ENCODE results near the gene ASMT.
"Not testable (repeated sequence)": the region's sequence is repeated elsewhere in the genome, so short reads cannot be mapped to it uniquely, and the experiment has no call there.

The ASMT gene

DNA sequence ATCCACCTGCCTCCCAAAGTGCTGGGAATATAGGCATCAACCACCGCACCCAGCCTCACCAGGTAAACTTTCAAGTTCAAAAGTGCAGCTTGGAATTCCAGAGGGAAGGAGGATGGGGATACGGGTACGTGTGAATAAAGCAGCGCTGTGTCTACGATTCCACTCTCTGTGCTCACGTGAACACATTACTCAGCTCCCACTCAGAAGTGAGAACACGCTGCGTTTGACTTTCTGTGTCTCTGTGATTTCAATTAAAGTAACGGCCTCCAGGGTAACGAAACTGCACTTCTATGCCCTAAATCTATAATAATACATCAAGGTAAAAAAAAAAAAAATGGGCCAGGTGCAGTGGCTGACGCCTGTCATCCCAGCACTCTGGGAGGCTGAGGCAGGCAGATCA, 8.4 kb upstream of the ASMT start:
- Mint-ChIP-seq H3K27me3 (no peaks in the 10 kb centered on the region), H3K9me3 (no peaks in the 10 kb centered on the region), H3K27ac (no peak overlapping the region), H3K4me1 (ENCODE audit: low read depth) (no peaks in the 10 kb centered on the region), H3K36me3 (ENCODE audit: low read depth) (peaks cover 37% of the 10 kb centered on the region), H3K4me3 (no peak overlapping the region)
- no peak for DNase-seq

DNA sequence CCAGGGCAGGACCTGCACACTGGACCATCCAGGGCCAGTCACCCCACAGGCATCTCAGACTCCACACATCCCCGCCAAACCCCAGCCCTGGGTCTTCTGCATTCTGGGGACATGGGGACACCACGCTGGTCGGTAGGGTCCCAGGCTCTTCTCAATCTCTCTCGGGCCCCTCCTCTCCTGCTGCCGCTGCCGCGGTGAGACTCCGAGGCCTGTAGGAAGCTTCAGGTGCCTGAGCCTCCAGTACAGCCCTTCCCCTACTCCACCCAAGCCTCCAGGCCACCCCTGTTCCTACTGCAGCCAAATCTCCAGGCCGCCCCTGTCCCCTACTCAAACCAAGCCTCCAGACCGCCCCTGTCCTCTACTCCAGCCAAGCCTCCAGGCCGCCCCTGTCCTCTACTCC, 5.5 kb upstream of the ASMT start:
- Mint-ChIP-seq H3K4me1 (ENCODE audit: low read depth) (no peaks in the 10 kb centered on the region), H3K4me3 (no peak overlapping the region), H3K9me3 (no peaks in the 10 kb centered on the region), H3K36me3 (ENCODE audit: low read depth) (peaks cover 9% of the 10 kb centered on the region), H3K27me3 (no peaks in the 10 kb centered on the region), H3K27ac (peak overlapping the region; percentile 11)
- DNase-seq = no peak

DNA sequence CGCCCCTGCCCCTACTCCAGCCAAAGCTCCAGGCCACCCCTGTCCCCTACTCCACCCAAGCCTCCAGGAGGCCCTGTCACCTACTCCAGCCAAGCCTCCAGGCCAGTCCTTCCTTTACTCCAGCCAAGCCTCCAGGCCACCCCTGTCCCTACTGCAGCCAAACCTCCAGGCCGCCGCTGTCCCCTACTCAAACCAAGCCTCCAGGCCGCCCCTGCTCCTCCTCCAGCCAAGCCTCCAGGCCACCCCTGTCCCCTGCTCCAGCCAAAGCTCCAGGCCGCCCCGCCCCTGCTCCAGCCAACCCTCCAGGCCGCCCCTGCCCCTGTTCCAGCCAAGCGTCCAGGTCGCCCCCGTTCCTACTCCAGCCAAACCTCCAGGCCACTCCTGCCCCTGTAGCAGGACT, 5.1 kb upstream of the ASMT start:
- Mint-ChIP-seq H3K27ac (no peak overlapping the region), H3K4me3 (no peak overlapping the region), H3K36me3 (ENCODE audit: low read depth) (peaks cover 6% of the 10 kb centered on the region), H3K27me3 (no peaks in the 10 kb centered on the region), H3K9me3 (no peaks in the 10 kb centered on the region), H3K4me1 (ENCODE audit: low read depth) (no peaks in the 10 kb centered on the region)
- DNase-seq = no peak

DNA sequence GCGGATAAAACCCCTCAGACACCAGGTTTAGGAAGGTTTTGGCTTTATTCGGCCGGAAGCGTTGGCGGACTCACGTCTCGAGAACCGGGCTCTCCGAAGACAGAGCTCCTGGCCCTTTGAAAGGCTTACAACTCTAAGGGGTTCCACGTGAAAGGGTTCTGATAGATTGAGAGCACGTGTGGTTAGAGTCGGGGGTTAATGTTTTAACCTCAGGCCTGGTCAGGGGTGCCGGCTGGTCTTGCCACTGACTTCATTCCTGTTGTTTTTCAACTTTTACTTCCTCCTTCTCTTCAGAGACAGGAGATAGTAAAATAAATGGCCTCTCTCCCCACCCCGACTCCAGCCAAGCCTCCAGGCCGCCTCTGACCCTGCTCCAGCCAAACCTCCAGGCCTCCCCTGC, 4.7 kb upstream of the ASMT start:
- H3K27me3 Mint-ChIP-seq = no peaks in the 10 kb centered on the region
- H3K4me1 Mint-ChIP-seq (ENCODE audit: low read depth) = no peaks in the 10 kb centered on the region
- peaks cover 3% of the 10 kb centered on the region for H3K36me3 Mint-ChIP-seq (ENCODE audit: low read depth)
- H3K4me3 Mint-ChIP-seq = no peak overlapping the region
- DNase-seq = no peak
- no peak overlapping the region for H3K27ac Mint-ChIP-seq
- H3K9me3 Mint-ChIP-seq = no peaks in the 10 kb centered on the region

DNA sequence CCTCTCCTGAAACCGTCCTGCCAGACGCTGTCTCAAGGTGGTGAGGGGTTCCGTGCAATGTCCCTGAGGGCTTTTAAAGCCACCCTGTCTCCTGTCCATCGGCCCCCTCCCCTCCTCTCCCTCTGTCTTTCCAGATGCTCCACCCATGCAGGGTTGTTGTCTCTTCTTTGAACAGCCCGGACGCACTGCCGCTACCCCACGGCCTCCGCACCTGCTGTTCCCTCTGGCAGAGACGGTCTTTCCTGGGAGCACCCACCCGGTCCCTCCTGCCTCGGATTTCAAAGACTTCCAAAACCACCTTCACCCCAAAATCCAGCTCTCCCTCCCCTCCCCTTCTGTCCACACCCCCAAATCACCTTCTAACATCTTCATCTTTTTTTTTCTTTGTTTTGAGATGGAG, 4.1 kb upstream of the ASMT start:
- Mint-ChIP-seq H3K27ac (no peak overlapping the region), H3K4me3 (no peak overlapping the region), H3K36me3 (ENCODE audit: low read depth) (no peaks in the 10 kb centered on the region), H3K9me3 (no peaks in the 10 kb centered on the region), H3K27me3 (no peaks in the 10 kb centered on the region), H3K4me1 (ENCODE audit: low read depth) (no peaks in the 10 kb centered on the region)
- DNase-seq = no peak

DNA sequence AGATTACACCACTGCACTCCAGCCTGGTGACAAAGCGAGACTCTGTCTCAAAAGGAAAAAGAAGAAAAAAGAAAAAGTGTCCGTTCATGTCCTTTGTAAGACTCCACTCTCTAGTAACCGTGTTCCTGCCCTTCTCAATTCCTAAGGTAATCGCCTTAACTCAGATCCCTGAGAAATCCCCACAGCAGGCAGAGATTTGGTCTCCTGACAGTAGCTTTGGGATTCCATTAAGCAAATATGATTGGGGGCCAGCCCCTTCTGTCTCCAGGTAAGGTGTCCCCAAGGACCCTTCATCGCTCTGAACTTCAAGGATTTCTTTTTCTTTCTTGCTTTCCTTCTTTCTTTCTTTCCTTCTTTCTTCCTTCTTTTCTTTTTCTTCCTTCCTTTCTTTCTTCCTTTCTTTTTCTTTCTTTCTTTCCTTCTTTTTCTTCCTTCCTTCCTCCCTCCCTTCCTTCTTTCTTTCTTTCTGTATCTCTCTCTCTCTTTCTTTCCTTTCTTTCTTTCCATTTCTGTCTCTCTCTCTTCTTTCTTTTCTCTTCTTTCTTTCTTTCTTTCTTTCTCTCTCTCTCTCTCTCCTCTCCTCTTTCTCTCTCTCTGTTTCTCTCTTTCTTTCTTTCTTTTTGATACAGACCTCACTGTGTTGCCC, 2.1 kb upstream of the ASMT start:
- Mint-ChIP-seq H3K27me3 (no peaks in the 10 kb centered on the region), H3K4me3 (no peak overlapping the region), H3K27ac (no peak overlapping the region), H3K9me3 (no peaks in the 10 kb centered on the region), H3K4me1 (ENCODE audit: low read depth) (no peaks in the 10 kb centered on the region), H3K36me3 (ENCODE audit: low read depth) (no peaks in the 10 kb centered on the region)
- no peak for DNase-seq

DNA sequence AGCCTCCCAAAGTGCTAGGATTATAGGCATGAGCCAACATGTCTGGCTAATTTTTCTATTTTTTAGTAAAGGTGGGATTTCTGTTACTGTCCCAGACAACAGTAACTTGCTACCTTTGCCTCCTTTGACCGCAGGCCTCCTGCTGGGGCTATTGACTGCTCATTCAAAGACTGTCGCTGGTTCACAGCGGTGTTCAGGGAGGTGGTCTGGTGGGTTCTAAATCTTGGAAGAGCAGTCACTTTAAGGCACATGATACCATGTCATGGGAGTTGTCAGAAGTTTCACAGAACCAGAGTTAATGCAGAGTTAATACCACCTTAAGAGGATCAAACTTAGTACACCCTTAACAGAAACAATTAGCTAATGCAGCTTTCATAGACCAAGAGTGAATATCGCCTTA, 3.8 kb downstream of the ASMT start:
- Mint-ChIP-seq H3K27me3 (no peaks in the 10 kb centered on the region), H3K36me3 (ENCODE audit: low read depth) (no peaks in the 10 kb centered on the region), H3K4me1 (ENCODE audit: low read depth) (peaks cover 17% of the 10 kb centered on the region), H3K4me3 (no peak overlapping the region), H3K27ac (no peak overlapping the region), H3K9me3 (no peaks in the 10 kb centered on the region)
- DNase-seq = no peak

DNA sequence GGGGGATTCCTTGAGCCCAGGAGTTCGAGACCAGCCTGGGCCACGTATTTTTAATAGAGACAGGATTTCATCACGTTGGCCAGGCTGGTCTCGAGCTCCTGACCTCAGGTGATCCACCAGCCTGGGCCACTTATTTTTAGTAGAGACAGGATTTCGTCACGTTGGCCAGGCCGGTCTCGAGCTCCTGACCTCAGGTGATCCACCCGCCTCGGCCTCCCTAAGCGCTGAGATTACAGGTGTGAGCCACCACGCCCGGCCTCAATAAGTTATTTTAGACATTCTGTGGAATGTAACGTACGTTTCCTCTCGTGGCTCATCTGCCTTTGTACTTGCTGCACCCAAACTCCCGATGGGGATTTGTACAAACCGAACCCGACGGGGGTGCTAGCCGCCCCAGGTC, 8.8 kb downstream of the ASMT start:
- H3K27ac Mint-ChIP-seq = peak overlapping the region; percentile 59
- no peaks in the 10 kb centered on the region for H3K36me3 Mint-ChIP-seq (ENCODE audit: low read depth)
- H3K9me3 Mint-ChIP-seq = no peaks in the 10 kb centered on the region
- no peak for DNase-seq
- peaks cover 27% of the 10 kb centered on the region for H3K4me1 Mint-ChIP-seq (ENCODE audit: low read depth)
- H3K27me3 Mint-ChIP-seq = no peaks in the 10 kb centered on the region
- H3K4me3 Mint-ChIP-seq = no peak overlapping the region

DNA sequence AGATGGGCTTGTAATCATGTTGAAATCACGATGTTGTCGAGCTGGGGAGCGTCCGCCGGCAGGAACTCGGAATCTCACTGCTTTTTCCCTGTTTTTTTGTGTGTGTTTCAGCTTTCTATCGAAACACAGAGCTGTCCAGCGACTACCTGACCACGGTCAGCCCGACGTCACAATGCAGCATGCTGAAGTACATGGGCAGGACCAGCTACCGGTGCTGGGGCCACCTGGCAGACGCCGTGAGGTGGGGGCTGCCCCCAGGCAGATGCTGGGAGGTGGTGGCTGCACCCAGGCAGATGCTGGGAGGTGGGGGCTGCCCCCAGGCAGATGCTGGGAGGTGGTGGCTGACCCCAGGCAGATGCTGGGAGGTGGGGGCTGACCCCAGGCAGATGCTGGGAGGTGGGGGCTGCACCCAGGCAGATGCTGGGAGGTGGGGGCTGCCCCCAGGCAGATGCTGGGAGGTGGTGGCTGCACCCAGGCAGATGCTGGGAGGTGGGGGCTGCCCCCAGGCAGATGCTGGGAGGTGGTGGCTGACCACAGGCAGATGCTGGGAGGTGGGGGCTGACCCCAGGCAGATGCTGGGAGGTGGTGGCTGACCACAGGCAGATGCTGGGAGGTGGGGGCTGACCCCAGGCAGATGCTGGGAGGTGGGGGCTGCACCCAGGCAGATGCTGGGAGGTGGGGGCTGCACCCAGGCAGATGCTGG, 9.4 kb downstream of the ASMT start:
- peak overlapping the region; percentile 59 for H3K27ac Mint-ChIP-seq
- not testable (repeated sequence) for H3K27me3 Mint-ChIP-seq; H3K9me3 Mint-ChIP-seq; H3K36me3 Mint-ChIP-seq (ENCODE audit: low read depth); DNase-seq; H3K4me3 Mint-ChIP-seq
- peaks cover 27% of the 10 kb centered on the region for H3K4me1 Mint-ChIP-seq (ENCODE audit: low read depth)

DNA sequence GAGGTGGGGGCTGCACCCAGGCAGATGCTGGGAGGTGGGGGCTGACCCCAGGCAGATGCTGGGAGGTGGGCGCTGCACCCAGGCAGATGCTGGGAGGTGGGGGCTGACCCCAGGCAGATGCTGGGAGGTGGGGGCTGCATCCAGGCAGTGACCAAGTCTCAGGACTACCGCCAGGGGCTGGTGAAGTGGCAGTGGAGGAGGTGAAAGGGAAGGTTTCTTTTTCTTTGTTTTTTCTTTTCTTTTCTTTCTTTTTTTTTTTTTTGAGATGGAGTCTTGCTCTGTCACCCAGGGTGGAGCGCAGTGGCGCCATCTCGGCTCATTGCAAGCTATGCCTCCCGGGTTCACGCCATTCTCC, 10.0 kb downstream of the ASMT start:
- not testable (repeated sequence) for H3K4me3 Mint-ChIP-seq; DNase-seq; H3K36me3 Mint-ChIP-seq (ENCODE audit: low read depth); H3K27me3 Mint-ChIP-seq; H3K27ac Mint-ChIP-seq; H3K9me3 Mint-ChIP-seq
- H3K4me1 Mint-ChIP-seq (ENCODE audit: low read depth) = peaks cover 26% of the 10 kb centered on the region

DNA sequence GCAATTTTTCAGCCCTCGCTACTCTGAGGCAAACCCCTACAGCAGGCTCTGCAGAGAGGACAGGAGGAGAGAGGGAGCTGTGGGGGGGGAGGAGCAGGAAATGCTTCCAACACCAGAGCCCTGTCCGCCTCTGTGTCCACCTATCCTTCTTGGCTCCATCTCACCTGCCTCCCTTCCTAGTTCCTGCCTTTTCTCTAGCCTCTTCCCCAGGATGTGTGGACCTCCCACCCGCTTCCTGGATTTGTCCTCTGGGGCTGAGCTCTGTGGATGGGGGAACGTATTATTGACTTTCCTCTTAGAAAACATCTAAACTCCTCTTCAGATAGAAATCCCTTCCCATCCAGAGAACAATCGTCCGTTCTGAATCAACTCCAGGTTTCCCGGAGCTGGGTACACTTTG, 14.4 kb downstream of the ASMT start:
- no peaks in the 10 kb centered on the region for H3K9me3 Mint-ChIP-seq

DNA sequence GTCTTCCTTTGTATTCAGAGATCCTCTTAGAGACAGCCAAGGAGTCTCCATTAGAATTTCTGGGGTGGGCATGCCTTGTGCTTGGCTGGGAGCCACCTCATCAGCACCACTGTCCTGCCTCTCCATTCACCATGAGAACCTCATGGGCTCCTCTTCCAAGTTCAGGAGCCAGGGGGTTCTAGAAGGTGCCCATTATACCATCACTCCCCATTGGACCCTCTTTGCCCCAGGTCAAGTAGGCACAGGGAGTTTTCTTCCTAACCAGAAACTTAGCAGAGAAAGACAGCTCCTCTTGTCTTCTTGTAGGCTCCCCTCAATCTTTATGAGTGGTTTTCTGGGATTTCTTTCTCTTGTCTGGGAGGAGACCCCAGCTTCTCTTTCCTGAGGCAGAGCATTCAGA, 31.1 kb downstream of the ASMT start:
- Mint-ChIP-seq H3K4me3 (no peak overlapping the region), H3K27me3 (peaks cover 8% of the 10 kb centered on the region), H3K36me3 (ENCODE audit: low read depth) (no peaks in the 10 kb centered on the region), H3K9me3 (peaks cover 4% of the 10 kb centered on the region), H3K4me1 (ENCODE audit: low read depth) (peaks cover 3% of the 10 kb centered on the region), H3K27ac (no peak overlapping the region)
- DNase-seq = no peak

More for the DNA sequence above, 14.4 kb downstream of the ASMT start:
- Mint-ChIP-seq H3K36me3 (ENCODE audit: low read depth) (no peaks in the 10 kb centered on the region), H3K27me3 (no peaks in the 10 kb centered on the region), H3K27ac (no peak overlapping the region), H3K4me3 (no peak overlapping the region), H3K4me1 (ENCODE audit: low read depth) (peaks cover 5% of the 10 kb centered on the region)
- no peak for DNase-seq

DNA sequence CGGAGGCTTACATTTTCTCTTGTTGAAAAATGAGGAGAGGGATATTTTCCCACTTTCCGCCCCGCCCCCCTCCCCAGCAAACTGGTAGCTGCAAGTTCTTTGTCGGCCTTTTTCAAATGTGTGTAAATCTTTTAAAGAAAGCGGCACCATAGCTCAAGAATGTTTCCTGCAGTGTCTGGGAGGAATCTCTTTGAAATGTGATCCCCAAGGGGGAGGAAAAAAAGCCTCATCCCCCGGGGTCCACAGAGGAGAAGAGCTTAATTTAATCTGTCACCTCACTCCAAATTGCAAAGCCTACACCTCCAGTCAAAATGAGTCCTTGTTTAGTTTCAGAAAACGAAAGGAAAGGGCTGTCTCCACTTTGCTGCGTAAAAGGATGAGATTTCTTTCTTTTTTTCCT, 34.8 kb downstream of the ASMT start:
- no peak for DNase-seq
- Mint-ChIP-seq H3K27ac (no peak overlapping the region), H3K4me3 (no peak overlapping the region), H3K9me3 (peaks cover 4% of the 10 kb centered on the region), H3K36me3 (ENCODE audit: low read depth) (no peaks in the 10 kb centered on the region), H3K27me3 (peaks cover 8% of the 10 kb centered on the region), H3K4me1 (ENCODE audit: low read depth) (peaks cover 6% of the 10 kb centered on the region)

DNA sequence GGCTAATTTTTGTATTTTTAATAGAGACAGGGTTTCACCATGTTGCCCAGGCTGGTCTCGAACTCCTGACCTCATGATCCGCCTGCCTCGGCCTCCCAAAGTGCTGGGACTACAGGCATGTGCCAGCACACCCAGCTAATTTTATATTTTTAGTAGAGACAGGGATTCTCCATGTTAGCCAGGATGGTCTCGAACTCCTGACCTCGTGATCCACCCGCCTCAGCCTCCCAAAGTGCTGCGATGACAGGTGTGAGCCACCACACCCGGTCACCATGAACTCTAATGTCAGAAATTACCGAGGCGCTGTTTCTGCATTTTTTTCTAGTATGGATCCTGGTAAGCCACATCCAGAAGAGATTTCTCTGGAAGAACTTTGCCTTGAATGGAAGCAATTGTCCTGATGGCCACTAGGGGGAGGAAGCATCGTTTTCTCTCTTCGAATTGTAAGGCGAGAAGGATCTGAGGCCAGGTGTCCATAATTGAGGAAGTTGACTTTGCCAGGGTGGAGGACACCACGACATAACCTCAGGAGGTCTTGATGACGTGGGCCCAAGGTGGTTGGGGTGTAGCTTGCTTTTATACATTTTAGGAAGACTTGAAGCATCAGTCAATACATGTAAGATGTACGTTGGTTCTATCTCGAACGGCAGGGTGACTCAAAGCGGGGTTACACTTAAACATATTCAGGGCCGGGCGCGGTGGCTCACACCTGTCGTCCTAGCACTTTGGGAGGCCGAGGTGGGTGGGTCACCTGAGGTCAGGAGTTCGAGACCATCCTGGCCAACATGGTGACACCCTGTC, 37.4 kb downstream of the ASMT start:
- DNase-seq = peak; percentile 43
- H3K9me3 Mint-ChIP-seq; H3K4me3 Mint-ChIP-seq; H3K27ac Mint-ChIP-seq; H3K36me3 Mint-ChIP-seq (ENCODE audit: low read depth); H3K4me1 Mint-ChIP-seq (ENCODE audit: low read depth); H3K27me3 Mint-ChIP-seq: not testable (repeated sequence)

DNA sequence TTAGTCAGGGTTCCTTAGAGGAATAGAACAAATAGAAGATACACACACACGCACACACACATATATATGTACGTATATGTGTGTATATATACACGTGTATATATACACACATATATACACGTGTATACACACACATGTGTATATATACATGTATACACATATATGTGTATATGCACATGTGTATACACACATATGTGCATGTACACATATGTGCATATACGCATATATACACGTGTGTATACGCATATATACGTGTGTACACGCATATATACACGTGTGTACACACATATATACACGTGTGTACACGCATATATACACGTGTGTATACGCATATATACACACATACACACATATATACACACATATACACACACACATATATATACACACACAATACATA, 41.5 kb downstream of the ASMT start:
- no peak for DNase-seq
- Mint-ChIP-seq H3K4me3 (no peak overlapping the region), H3K27ac (no peak overlapping the region), H3K27me3 (no peaks in the 10 kb centered on the region), H3K36me3 (ENCODE audit: low read depth) (no peaks in the 10 kb centered on the region), H3K9me3 (no peaks in the 10 kb centered on the region), H3K4me1 (ENCODE audit: low read depth) (peaks cover 31% of the 10 kb centered on the region)

Data from activated T-cell treated with anti-CD3 and anti-CD28 coated beads, Interleukin-2, amount 50 U/mL, for 24 hours (primary cell).